ENCODE measurements around the gene NKX2-1.

Gene NKX2-1

DNA sequence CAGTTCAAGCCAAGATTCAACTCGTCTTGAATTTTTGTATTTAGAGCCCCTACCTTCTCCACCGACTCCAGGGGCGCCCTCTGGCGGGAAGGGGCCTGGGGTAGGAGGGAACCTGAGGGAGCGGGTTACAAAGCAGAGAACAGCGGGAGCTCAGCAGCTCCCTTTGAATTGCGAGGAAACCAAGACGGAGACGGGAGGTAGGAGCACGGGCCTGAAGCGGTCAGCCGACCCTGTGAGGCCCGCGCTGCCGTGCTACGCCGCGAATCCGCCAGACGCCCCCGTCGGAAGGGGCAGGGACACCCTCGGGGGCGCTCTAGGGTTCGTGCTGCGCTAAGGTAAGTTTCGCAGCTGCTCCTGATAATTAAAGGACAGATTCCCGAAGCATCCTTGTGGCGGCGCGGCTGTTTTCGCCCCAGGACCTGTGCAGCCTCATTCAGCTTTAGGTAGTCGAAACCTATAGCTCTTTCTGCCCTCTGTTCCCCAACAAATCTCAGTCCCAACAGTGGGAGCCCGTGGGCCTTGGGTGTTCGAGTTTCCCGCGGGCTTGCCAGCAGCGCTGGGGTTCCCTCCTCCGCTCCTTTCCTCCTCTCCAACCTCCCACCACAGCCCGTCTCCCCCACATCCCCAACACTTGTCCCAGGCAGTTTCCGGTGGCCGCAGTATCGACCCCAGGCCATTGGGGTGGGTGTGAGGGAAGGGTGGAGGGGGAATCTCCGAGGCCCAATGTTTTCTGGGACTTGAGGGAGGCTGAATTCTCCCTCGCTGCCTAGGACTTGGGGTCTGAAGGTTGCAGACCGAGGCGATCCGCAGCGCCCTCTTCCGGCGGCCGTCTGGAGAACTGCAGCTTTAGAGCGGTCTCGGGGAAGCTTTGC, 5.1 kb upstream of the NKX2-1 start:
- H3K27me3 ChIP-seq (ENCODE audit: control insufficient read depth in 1 of 2, insufficient read depth in 2 of 2, low read length in 2 of 2) = peaks cover 66 to 69% of the 10 kb centered on the region in 2 donors
- no peak overlapping the region for H3K27ac ChIP-seq (ENCODE audit: low read depth, low read length)
- no peaks in the 10 kb centered on the region for H3K36me3 ChIP-seq (ENCODE audit: control insufficient read depth in 1 of 2, insufficient read depth in 2 of 2, low read length in 2 of 2)
- H3K9ac ChIP-seq (ENCODE audit: low read depth in 1 of 2, low read length in 2 of 2) = no peak overlapping the region
- no peaks in the 10 kb centered on the region for H3K9me3 ChIP-seq (ENCODE audit: control insufficient read depth in 1 of 2, low read length in 2 of 2)
- H3K4me3 ChIP-seq (ENCODE audit: low read depth in 1 of 2, low read length in 2 of 2) = no peak overlapping the region
- H3K4me1 ChIP-seq (ENCODE audit: control insufficient read depth in 1 of 2, insufficient read depth in 2 of 2, low read length in 2 of 2) = peaks cover under 1 to 8% of the 10 kb centered on the region in 2 donors

DNA sequence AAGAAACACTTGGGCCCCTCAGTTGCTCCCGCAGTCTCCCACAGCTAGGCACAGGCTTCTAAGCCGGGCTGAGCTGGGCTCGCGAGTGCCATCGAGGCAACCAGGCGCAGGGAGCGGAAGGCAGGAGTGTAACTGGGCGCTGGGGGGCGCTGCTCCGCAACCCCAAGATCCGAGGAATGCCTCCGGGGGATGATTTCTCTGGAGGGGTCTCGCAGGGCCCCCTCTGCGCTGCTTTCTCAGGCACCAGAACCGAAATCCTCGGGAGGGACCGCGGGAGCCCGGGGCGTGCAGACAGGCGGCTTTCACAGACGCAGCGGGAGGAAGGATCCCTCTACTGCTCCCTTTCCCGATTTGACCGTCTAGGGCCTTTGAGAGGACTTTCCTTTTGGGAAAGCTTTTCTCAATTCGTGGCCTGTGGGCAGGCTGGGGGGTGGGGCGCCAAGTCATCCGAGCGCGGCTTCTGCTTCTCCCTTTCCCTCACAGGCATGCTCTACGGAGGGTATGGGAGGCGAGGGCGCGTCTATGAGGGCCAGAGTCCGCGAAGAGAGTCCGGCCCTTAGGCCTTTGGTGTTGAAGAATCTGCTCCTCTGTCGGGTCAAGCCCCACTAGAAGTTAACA, 4.3 kb upstream of the NKX2-1 start:
- Histone ChIP-seq H3K36me3 (ENCODE audit: control insufficient read depth in 1 of 2, insufficient read depth in 2 of 2, low read length in 2 of 2) (no peaks in the 10 kb centered on the region), H3K27ac (ENCODE audit: low read depth, low read length) (no peak overlapping the region), H3K27me3 (ENCODE audit: control insufficient read depth in 1 of 2, insufficient read depth in 2 of 2, low read length in 2 of 2) (peaks cover 73 to 77% of the 10 kb centered on the region in 2 donors), H3K4me1 (ENCODE audit: control insufficient read depth in 1 of 2, insufficient read depth in 2 of 2, low read length in 2 of 2) (peaks cover 8% of the 10 kb centered on the region in 2 donors), H3K4me3 (ENCODE audit: low read depth in 1 of 2, low read length in 2 of 2) (no peak overlapping the region), H3K9ac (ENCODE audit: low read depth in 1 of 2, low read length in 2 of 2) (no peak overlapping the region), H3K9me3 (ENCODE audit: control insufficient read depth in 1 of 2, low read length in 2 of 2) (no peaks in the 10 kb centered on the region)

DNA sequence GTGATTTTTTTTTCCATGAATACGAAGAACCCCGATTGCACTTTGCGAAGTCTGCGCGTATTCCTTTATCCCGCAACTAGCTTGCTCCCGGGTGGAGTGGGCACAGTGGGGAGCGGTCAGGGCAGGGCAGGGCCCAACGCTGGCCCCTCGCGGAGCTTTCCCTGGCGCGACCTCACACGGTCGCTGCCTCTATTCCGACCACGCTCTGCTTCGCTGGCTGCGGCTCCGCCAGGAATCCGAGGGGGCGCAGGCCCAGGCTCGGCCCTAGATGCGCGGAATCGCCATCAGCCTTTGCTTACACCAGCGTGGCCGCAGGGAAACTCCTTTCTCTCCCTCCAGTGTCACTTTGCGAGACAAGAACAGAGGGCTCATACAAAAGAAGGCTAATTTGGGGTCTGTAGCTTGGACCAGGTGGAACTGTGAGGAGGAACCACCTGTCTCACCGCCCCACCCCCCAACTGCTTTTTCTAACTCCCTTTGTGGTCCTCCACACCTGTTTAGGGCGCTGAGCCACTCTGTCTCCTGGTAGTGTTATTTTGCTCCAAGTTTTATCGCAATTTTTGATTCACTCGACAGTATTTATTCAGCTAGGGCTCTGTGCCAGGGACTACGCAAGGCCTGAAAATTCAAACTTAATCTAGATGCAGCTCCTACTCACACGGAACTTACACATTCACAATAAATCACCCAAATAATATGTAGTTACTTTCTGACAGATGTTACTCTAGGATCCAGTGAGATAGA, 3.1 kb upstream of the NKX2-1 start:
- Histone ChIP-seq H3K9ac (ENCODE audit: low read depth in 1 of 2, low read length in 2 of 2) (no peak overlapping the region), H3K27me3 (ENCODE audit: control insufficient read depth in 1 of 2, insufficient read depth in 2 of 2, low read length in 2 of 2) (peaks cover 85 to 88% of the 10 kb centered on the region in 2 donors), H3K36me3 (ENCODE audit: control insufficient read depth in 1 of 2, insufficient read depth in 2 of 2, low read length in 2 of 2) (no peaks in the 10 kb centered on the region), H3K9me3 (ENCODE audit: control insufficient read depth in 1 of 2, low read length in 2 of 2) (no peaks in the 10 kb centered on the region), H3K4me1 (ENCODE audit: control insufficient read depth in 1 of 2, insufficient read depth in 2 of 2, low read length in 2 of 2) (peaks cover 8% of the 10 kb centered on the region in 2 donors), H3K27ac (ENCODE audit: low read depth, low read length) (no peak overlapping the region), H3K4me3 (ENCODE audit: low read depth in 1 of 2, low read length in 2 of 2) (no peak overlapping the region)

DNA sequence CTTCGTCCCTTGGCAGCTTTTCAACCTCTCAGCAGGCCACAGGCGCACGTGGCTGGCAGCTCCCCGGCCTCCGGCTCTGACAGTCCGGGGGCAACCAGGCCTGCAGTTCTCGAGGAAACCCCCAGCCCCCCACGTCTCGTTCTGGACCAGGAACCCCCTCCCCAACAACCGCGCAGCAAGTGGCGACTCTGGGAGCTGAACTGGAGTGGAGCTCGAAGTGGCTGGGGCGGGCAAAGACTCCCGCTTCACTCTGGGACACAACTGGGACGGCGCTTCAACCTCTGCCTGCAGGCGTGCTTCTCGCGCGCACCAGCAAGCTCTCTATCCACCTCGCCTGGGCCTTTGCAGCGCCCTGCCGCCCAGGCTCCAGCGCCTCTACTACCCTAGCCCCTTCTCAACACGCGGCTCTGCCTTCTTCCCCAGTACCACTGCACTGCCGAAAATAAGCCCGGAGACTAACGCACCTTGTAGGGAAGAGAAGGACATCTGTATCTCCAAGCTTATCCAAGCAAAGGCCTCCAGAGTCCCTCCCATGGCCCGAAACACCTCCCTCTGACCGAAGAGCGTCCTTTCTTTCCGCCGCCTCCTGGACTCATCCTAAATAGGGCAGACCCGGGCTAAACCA, 2.4 kb upstream of the NKX2-1 start:
- Histone ChIP-seq H3K9ac (ENCODE audit: low read depth in 1 of 2, low read length in 2 of 2) (no peak overlapping the region), H3K9me3 (ENCODE audit: control insufficient read depth in 1 of 2, low read length in 2 of 2) (no peaks in the 10 kb centered on the region), H3K36me3 (ENCODE audit: control insufficient read depth in 1 of 2, insufficient read depth in 2 of 2, low read length in 2 of 2) (no peaks in the 10 kb centered on the region), H3K4me3 (ENCODE audit: low read depth in 1 of 2, low read length in 2 of 2) (no peak overlapping the region), H3K4me1 (ENCODE audit: control insufficient read depth in 1 of 2, insufficient read depth in 2 of 2, low read length in 2 of 2) (peaks cover 8% of the 10 kb centered on the region in 2 donors), H3K27ac (ENCODE audit: low read depth, low read length) (no peak overlapping the region), H3K27me3 (ENCODE audit: control insufficient read depth in 1 of 2, insufficient read depth in 2 of 2, low read length in 2 of 2) (peaks cover 85 to 87% of the 10 kb centered on the region in 2 donors)

DNA sequence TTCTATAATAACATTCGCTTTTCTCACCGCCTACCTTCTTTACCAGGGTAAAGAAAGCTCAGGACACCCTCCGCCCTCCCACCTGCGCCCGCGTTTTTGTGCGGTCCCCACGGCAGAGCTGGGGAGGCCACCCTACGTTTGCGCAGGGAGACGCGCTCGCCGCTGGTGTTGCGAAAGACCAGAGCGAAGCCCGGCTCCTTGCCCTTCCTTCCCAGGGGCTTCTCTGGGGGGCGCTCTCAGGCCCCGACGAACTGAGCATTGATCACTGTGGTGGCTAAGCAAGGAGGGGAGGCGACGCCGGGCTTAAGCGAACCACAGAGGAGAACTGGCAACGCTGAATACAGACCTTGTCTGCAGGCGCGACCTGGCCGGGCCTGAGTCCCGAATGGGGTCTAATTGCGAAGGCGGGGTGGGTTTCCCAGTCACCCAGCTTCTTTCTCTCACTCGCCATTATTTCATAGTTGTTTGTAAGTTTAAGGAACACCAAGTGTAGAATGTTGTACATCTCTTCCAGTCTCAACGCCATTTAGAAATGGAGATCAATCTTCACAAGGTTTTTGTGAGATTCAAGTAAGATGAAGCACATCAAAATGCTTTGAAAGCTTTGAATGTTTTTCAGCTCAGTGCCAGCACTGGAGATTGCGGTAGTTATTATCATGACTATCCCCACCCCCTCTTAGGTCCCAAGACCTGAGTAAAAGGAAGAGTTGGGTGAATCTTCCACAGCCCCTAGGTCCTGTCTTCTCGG, 1.7 kb upstream of the NKX2-1 start:
- Histone ChIP-seq H3K4me3 (ENCODE audit: low read depth in 1 of 2, low read length in 2 of 2) (no peak overlapping the region), H3K27me3 (ENCODE audit: control insufficient read depth in 1 of 2, insufficient read depth in 2 of 2, low read length in 2 of 2) (peaks cover 82 to 84% of the 10 kb centered on the region in 2 donors), H3K27ac (ENCODE audit: low read depth, low read length) (no peak overlapping the region)

DNA sequence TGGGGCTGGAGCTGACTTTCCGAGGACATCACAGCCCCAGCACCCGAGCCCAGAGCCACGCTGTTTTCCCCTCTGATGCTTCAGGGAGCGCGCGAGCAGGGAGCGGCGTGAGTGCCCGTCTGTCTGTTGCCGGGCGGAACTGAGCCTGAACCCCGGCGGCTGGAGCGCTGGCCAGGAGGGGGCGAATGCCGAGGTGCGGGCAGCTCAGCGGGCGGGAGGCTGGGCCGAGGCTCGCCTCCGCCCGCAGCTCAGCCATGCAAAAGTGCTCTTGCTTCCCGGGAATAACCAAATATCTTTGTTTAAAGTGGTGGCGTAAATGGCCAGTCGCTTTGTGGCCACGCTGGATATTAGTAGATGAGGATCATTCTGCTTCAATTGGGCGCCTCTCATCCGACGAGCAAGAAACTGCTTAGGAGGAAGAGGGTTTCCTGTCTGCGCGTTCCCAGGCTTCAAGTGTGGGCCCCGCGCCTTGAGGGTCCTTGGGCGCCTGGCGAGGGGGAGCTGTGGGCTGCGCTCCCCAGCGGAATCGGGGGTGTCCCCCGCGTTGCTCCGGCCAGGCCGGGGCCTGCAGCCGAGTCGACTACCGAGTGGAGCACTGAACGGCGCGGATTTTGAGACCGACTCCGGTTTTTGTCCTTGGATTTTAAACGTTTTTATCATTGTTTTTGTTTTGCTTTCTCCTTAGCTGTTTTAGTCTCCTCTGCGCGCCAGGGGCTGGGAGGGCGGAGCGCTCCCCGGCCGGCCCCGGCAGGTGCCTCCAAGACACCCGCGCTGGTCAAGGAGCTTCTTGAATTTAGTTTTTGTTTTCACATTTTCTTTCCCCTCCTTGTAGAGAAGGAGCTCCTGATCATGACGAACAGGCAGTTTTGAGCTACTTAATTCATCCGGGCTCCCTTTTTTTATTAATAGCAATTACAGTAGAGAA, 831 bp upstream of the NKX2-1 start:
- Histone ChIP-seq H3K4me1 (ENCODE audit: control insufficient read depth in 1 of 2, insufficient read depth in 2 of 2, low read length in 2 of 2) (peaks cover 8% of the 10 kb centered on the region in 2 donors), H3K27me3 (ENCODE audit: control insufficient read depth in 1 of 2, insufficient read depth in 2 of 2, low read length in 2 of 2) (peaks cover 82 to 84% of the 10 kb centered on the region in 2 donors), H3K36me3 (ENCODE audit: control insufficient read depth in 1 of 2, insufficient read depth in 2 of 2, low read length in 2 of 2) (no peaks in the 10 kb centered on the region), H3K9me3 (ENCODE audit: control insufficient read depth in 1 of 2, low read length in 2 of 2) (no peaks in the 10 kb centered on the region), H3K4me3 (ENCODE audit: low read depth in 1 of 2, low read length in 2 of 2) (peak overlapping the region in 1 of 2 donors; percentile 22), H3K9ac (ENCODE audit: low read depth in 1 of 2, low read length in 2 of 2) (no peak overlapping the region), H3K27ac (ENCODE audit: low read depth, low read length) (no peak overlapping the region)

More for the DNA sequence above, 1.7 kb upstream of the NKX2-1 start:
- Histone ChIP-seq H3K4me1 (ENCODE audit: control insufficient read depth in 1 of 2, insufficient read depth in 2 of 2, low read length in 2 of 2) (peaks cover 8% of the 10 kb centered on the region in 2 donors), H3K36me3 (ENCODE audit: control insufficient read depth in 1 of 2, insufficient read depth in 2 of 2, low read length in 2 of 2) (no peaks in the 10 kb centered on the region), H3K9ac (ENCODE audit: low read depth in 1 of 2, low read length in 2 of 2) (no peak overlapping the region), H3K9me3 (ENCODE audit: control insufficient read depth in 1 of 2, low read length in 2 of 2) (no peaks in the 10 kb centered on the region)

DNA sequence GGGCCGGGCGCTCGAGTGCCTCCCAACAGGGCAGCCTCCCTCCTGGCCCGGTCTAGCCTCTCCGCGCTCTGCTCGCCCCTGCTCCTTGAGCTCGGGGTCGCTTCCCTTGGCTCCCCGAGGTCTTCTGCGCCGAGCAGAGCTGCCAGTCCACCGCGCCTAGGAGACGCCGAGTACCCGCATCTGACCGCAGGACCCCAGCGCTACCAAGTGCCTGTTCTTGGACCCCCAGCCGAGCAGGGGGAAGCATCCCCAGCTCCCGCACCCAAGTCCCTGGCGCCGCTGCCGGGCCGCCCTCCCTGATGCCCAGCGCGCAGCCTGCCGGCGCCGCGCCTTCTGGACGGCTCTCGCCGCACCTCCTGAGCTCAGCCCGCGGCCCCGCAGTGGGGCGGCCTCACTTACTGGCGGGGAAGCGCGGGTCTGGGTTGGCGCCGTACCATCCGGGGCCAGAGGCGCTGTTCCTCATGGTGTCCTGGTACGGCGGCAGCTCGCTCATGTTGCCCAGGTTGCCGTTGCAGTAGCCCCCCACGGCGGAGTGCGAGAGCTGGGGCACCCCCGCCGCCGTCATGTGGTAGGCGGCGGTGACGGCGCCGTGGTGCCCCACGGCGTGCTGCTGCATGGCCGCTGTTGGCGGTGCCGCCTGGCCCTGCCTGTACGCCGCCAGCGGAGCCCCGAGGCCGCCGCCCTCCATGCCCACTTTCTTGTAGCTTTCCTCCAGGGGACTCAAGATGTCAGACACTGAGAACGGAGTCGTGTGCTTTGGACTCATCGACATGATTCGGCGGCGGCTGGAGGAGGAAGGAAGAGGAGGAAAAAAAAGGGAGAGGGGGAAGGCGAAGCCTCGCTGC, 1.2 kb downstream of the NKX2-1 start:
- H3K4me3 ChIP-seq (ENCODE audit: low read depth in 1 of 2, low read length in 2 of 2) = peak overlapping the region; percentile 21 to 29
- no peak overlapping the region for H3K27ac ChIP-seq (ENCODE audit: low read depth, low read length)
- peaks cover 81 to 82% of the 10 kb centered on the region in 2 donors for H3K27me3 ChIP-seq (ENCODE audit: control insufficient read depth in 1 of 2, insufficient read depth in 2 of 2, low read length in 2 of 2)
- no peak overlapping the region for H3K9ac ChIP-seq (ENCODE audit: low read depth in 1 of 2, low read length in 2 of 2)
- no peaks in the 10 kb centered on the region for H3K36me3 ChIP-seq (ENCODE audit: control insufficient read depth in 1 of 2, insufficient read depth in 2 of 2, low read length in 2 of 2)
- H3K4me1 ChIP-seq (ENCODE audit: control insufficient read depth in 1 of 2, insufficient read depth in 2 of 2, low read length in 2 of 2) = peaks cover 8% of the 10 kb centered on the region in 2 donors
- no peaks in the 10 kb centered on the region for H3K9me3 ChIP-seq (ENCODE audit: control insufficient read depth in 1 of 2, low read length in 2 of 2)

DNA sequence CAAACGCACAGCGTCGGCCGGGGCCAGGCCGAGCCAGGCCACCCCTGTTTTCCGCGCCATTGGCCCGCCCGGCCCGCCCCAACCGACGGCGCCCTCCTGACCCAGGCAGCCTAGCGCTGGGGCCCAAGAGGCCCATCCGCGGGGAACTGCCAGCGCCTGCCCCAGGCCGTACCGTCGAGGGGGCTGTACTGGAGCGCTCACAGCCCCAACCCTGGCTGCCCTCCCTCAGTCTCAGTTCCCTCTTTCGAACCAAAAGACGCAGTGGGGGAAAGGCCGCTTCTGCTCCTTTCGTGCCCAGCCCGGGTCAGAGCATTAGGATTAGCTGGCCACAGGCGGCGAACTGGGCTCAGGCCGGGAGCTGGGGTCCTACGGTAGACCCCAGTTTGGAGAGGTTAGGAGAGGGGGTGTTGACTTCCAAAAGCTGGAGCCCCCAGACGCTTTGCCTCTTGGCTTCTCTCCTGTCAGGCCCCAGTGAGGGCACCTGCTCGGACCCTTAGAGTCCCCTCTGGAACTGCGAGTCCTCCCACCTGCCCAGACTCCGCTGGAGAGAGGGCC, 1.9 kb downstream of the NKX2-1 start:
- Histone ChIP-seq H3K27ac (ENCODE audit: low read depth, low read length) (no peak overlapping the region), H3K4me1 (ENCODE audit: control insufficient read depth in 1 of 2, insufficient read depth in 2 of 2, low read length in 2 of 2) (peaks cover 8% of the 10 kb centered on the region in 2 donors), H3K27me3 (ENCODE audit: control insufficient read depth in 1 of 2, insufficient read depth in 2 of 2, low read length in 2 of 2) (peaks cover 80 to 82% of the 10 kb centered on the region in 2 donors), H3K9me3 (ENCODE audit: control insufficient read depth in 1 of 2, low read length in 2 of 2) (no peaks in the 10 kb centered on the region), H3K36me3 (ENCODE audit: control insufficient read depth in 1 of 2, insufficient read depth in 2 of 2, low read length in 2 of 2) (no peaks in the 10 kb centered on the region), H3K9ac (ENCODE audit: low read depth in 1 of 2, low read length in 2 of 2) (no peak overlapping the region), H3K4me3 (ENCODE audit: low read depth in 1 of 2, low read length in 2 of 2) (no peak overlapping the region)

Measured in duodenal mucosa (tissue), 2 donors.